ENCODE data around the gene RBPJ. TPM values are rescaled to one million over a fixed set of nuclear protein-coding genes. Genes with fewer than 3 reads are reported as not detected.

Gene RBPJ
- 100 to 1,000 TPM; 171 to 180 TPM for total RNA-seq

DNA sequence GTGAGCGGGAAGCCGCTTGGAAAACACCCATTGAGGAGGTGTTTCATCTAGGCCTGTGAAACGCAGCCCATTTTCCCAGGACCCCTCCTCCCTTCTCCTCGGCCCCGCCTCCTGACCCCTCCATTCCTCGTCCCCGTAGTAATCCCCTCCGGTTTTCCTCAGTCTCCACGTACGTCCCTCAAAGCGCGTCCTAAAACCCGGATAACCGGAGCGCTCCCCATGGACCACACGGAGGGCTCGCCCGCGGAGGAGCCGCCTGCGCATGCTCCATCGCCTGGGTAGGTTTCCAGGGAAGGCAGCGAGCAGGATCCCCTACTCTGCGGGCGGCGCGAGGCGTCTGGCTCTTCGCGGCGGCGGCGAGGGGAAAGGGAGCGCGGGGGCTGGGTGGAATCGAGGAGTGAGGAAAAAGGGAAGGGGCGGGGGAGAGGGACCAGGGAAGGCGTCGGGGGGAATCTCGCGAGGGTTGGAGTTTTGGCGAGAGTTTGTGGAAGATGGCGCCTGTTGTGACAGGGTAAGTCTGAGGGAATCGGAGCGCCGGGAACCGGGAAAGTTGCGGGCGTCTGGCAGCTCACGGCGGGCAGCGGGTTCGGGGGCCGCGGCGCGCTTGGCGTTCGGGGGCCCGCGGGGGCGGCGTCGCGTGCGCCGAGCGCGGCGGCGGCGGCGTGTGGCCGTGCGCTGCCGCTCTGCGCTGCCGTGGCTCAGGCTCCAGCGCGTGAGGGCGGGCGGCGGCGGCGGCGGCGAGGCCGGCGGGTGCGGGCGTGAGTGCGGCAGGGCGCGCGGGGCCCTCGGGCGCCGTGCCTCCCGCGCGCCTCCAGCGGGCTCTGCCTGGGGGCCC, at the start of gene RBPJ:
RBPJ (plus strand) TSS at position 477 of the 835 bp plus-strand sequence; CDS start at position 492, 15 bp downstream.
- Mint-ChIP-seq H3K4me3 (peak within 1 kb of the TSS; percentile 99), H3K36me3 (ENCODE audit: low read depth) (peaks cover 21% of the 10 kb centered on the region), H3K4me1 (peaks cover 47% of the 10 kb centered on the region), H3K9me3 (ENCODE audit: low read depth) (peaks cover 13% of the 10 kb centered on the region), H3K27ac (peak within 1 kb of the TSS; percentile 97), H3K27me3 (no peaks in the 10 kb centered on the region)
- ChIA-PET CTCF (interaction anchor here (0.6 to 2.5 kb wide), 5 partner anchors 9 to 245 kb away, joined by 3 to 20 read pairs (median 3); no protein-coding TSS in a partner anchor), POLR2A (interaction anchor here (0.7 to 2.3 kb wide), 7 partner anchors 13 to 382 kb away, joined by 3 to 9 read pairs (median 3); no protein-coding TSS in a partner anchor)
- intact Hi-C loops (cut with DNase I, micrococcal nuclease) = loop anchor here (1.0 to 10.0 kb wide), 7 partner anchors 52 to 692 kb away; partner anchors contain the start of genes SMIM20 (in 1 of the 2), STIM2 (in 1 of the 2) and TBC1D19 (in 1 of the 2)
- peak; percentile 91 for DNase-seq
- peak; percentile 9 for ATAC-seq

- H3K4me1 Mint-ChIP-seq = peaks cover 17% of the 10 kb centered on the region
- H3K27ac Mint-ChIP-seq = no peak overlapping the region
- H3K36me3 Mint-ChIP-seq (ENCODE audit: low read depth) = no peaks in the 10 kb centered on the region
- H3K4me3 Mint-ChIP-seq = no peak overlapping the region
- ATAC-seq (no peak), DNase-seq (no peak)
- H3K27me3 Mint-ChIP-seq = peaks cover 2% of the 10 kb centered on the region
- intact Hi-C loops (cut with DNase I, micrococcal nuclease) = no loop called here
- peaks cover 2% of the 10 kb centered on the region for H3K9me3 Mint-ChIP-seq (ENCODE audit: low read depth)
- ChIA-PET CTCF (no interaction called here), POLR2A (no interaction called here)
These were observed 49.1 kb upstream of the RBPJ start for GRCh38 chr4:26271703-26272102.

DNA sequence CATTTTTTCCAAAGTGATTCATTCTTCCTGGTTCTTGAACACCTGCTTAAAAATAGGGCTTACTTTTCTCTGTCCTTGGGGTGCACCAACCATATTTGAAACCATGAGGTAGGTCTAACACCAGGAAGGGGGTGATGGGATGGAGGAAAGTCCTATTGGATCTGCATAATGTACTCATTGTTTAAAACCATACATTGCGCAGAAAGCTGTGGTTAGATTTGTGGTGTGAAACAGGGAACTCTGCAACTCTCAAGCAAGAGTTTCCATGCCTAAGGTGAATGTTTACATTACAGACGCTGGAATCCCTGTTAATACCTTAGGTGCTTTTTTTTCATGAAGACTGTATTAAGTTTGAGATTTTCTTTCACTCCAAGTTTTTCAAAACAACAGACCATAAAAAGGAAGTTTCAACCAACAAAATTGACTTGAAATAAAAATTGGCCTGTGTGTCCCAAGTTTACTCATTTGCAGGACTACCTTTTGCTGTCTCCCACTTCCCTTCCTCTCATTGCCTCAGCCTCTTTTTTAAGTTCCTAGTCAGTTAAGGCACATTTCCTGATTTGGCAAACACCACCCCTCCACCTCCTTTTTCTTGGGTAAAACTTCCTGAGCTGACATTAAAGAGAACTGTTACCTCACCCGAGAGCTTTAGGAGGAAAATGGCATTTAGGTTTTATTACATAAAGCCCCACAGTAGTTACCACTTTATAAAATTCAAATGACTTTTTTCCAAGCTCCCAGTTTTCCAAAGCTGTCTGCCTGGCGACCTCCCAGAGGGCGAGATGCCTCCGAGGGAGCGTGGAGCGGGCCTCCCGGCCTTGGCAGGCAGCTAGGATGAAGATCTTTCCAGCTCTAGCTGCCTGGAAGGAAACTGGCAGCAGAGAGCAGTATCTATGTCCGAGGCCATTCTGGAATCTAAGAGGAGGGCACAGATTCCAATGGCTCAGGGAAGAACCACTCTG, 47.9 kb upstream of the RBPJ start:
- intact Hi-C loops (cut with DNase I, micrococcal nuclease) = no loop called here
- POLR2A ChIA-PET = no interaction called here
- Mint-ChIP-seq H3K4me3 (no peak overlapping the region), H3K9me3 (ENCODE audit: low read depth) (peaks cover 2% of the 10 kb centered on the region), H3K36me3 (ENCODE audit: low read depth) (no peaks in the 10 kb centered on the region), H3K4me1 (peaks cover 17% of the 10 kb centered on the region), H3K27ac (no peak overlapping the region), H3K27me3 (peaks cover 2% of the 10 kb centered on the region)
- DNase-seq (no peak), ATAC-seq (no peak)
- CTCF ChIA-PET = interaction anchor here (0.6 to 0.8 kb wide), 3 partner anchors 8 to 179 kb away, joined by 3 read pairs; no protein-coding TSS in a partner anchor

DNA sequence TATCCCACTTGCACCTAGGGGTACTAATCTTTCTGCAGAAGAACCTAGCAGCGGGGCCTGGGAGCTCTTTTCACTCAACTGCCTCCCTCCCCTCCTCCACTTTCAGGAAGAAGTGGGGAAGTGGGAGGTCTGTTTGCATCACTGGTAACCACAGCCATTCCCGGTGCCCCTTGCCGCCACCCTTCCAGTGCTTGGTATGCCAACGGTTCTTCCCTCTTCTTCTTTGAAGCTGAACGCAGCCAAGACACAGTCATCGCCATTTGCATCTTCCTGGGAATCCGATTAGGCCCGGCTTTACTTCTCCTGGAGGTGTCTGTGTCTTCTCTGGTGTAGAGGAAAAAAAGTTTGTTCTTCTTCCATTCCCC, 47.2 kb upstream of the RBPJ start:
- DNase-seq = no peak
- Mint-ChIP-seq H3K27me3 (peaks cover 2% of the 10 kb centered on the region), H3K4me3 (no peak overlapping the region), H3K27ac (peak overlapping the region; percentile 5), H3K4me1 (peaks cover 17% of the 10 kb centered on the region), H3K36me3 (ENCODE audit: low read depth) (no peaks in the 10 kb centered on the region), H3K9me3 (ENCODE audit: low read depth) (peaks cover 2% of the 10 kb centered on the region)
- POLR2A ChIA-PET = no interaction called here
- CTCF ChIA-PET = interaction anchor here (0.8 kb wide), 1 partner anchor 51 kb away, joined by 3 read pairs; no protein-coding TSS in a partner anchor
- intact Hi-C loops (cut with DNase I, micrococcal nuclease) = no loop called here
- ATAC-seq = no peak

DNA sequence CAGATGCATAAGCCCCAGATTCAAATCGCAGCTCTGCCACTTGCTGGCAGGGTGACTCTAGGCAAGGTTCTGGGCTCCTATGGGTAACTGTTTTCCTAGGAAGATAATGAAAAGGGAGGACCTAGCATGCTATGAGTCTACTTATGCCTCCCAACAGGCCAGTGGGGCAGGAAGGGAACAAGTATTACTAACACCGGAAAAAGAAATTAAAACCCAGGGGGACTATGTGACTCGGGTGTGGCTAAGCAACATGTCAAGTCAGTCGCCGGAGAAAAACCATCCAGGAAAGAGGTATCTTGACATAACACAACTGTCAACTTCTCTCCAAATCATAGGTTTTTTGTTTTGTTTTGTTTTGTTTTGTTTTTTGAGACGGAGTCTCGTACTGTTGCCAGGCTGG, 45.5 kb upstream of the RBPJ start:
- no peak for DNase-seq
- peaks cover 2% of the 10 kb centered on the region for H3K9me3 Mint-ChIP-seq (ENCODE audit: low read depth)
- H3K27ac Mint-ChIP-seq = no peak overlapping the region
- ATAC-seq = no peak
- intact Hi-C loops (cut with DNase I, micrococcal nuclease) = no loop called here
- peaks cover 2% of the 10 kb centered on the region for H3K27me3 Mint-ChIP-seq
- POLR2A ChIA-PET = no interaction called here
- no peak overlapping the region for H3K4me3 Mint-ChIP-seq
- H3K36me3 Mint-ChIP-seq (ENCODE audit: low read depth) = no peaks in the 10 kb centered on the region
- CTCF ChIA-PET = no interaction called here
- peaks cover 17% of the 10 kb centered on the region for H3K4me1 Mint-ChIP-seq

DNA sequence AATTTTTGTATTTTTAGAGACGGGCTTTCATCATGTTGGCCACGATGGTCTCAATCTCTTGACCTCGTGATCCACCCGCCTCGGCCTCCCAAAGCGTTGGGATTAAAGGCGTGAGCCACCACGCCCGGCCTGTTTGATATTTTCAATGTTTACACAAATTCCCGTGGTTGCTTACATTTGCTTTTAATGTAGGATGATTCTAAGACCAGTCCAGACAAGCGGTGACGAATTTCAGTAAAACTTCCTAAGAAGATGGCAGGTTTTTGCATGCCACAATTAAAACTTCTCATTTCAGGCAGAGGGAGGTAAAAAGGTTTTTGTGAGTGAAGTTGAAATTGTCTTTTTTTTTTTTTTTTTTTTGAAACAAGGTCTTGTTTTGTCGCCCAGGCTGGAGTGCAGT, 41.4 kb upstream of the RBPJ start:
- no peaks in the 10 kb centered on the region for H3K9me3 Mint-ChIP-seq (ENCODE audit: low read depth)
- no peak overlapping the region for H3K27ac Mint-ChIP-seq
- DNase-seq = no peak
- no peak overlapping the region for H3K4me3 Mint-ChIP-seq
- intact Hi-C loops (cut with DNase I, micrococcal nuclease) = no loop called here
- no peaks in the 10 kb centered on the region for H3K4me1 Mint-ChIP-seq
- H3K27me3 Mint-ChIP-seq = no peaks in the 10 kb centered on the region
- no peaks in the 10 kb centered on the region for H3K36me3 Mint-ChIP-seq (ENCODE audit: low read depth)
- CTCF ChIA-PET = interaction anchor here (0.6 to 0.9 kb wide), 3 partner anchors 31 to 117 kb away, joined by 3 read pairs; no protein-coding TSS in a partner anchor
- POLR2A ChIA-PET = no interaction called here
- no peak for ATAC-seq

DNA sequence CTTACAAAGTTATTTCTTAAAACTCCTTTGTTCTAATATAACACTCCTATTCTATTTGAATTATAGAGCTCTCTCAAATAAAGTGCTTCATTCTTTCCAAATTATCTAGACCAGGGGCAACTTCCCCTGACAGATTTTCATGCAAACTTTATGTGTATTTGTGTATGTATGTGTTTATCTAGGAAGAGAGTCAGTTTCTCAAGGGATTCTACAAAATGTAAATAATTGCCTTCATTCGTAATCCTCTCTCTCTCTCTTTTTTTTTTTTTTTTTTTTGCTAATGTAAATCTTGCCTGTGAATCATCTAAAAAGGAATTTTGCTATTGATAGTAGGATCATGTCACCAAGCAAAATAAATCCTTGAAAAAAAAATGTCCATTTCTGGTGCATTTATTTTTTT, 38.9 kb upstream of the RBPJ start:
- ATAC-seq = no peak
- H3K9me3 Mint-ChIP-seq (ENCODE audit: low read depth) = no peaks in the 10 kb centered on the region
- no peak for DNase-seq

GRCh38 chr4:26284536-26284935, 36.3 kb upstream of the RBPJ start:
- no peak for ATAC-seq
- Mint-ChIP-seq H3K27ac (no peak overlapping the region), H3K9me3 (ENCODE audit: low read depth) (no peaks in the 10 kb centered on the region), H3K36me3 (ENCODE audit: low read depth) (no peaks in the 10 kb centered on the region), H3K27me3 (no peaks in the 10 kb centered on the region), H3K4me1 (peaks cover 16% of the 10 kb centered on the region), H3K4me3 (no peak overlapping the region)
- CTCF ChIA-PET = no interaction called here
- intact Hi-C loops (cut with DNase I, micrococcal nuclease) = no loop called here
- no peak for DNase-seq
- POLR2A ChIA-PET = no interaction called here

More for the DNA sequence above, 38.9 kb upstream of the RBPJ start:
- Mint-ChIP-seq H3K27me3 (no peaks in the 10 kb centered on the region), H3K36me3 (ENCODE audit: low read depth) (no peaks in the 10 kb centered on the region), H3K4me3 (no peak overlapping the region), H3K27ac (no peak overlapping the region), H3K4me1 (peaks cover 2% of the 10 kb centered on the region)
- CTCF ChIA-PET = interaction anchor here (0.6 kb wide), 1 partner anchor 722 kb away, joined by 4 read pairs; no protein-coding TSS in a partner anchor
- intact Hi-C loops (cut with DNase I, micrococcal nuclease) = no loop called here
- POLR2A ChIA-PET = no interaction called here

GRCh38 chr4:26285272-26285671, 35.5 kb upstream of the RBPJ start:
- no peak overlapping the region for H3K4me3 Mint-ChIP-seq
- peaks cover 16% of the 10 kb centered on the region for H3K4me1 Mint-ChIP-seq
- intact Hi-C loops (cut with DNase I, micrococcal nuclease) = no loop called here
- H3K27me3 Mint-ChIP-seq = no peaks in the 10 kb centered on the region
- DNase-seq (no peak), ATAC-seq (no peak)
- ChIA-PET CTCF (no interaction called here), POLR2A (no interaction called here)
- no peaks in the 10 kb centered on the region for H3K9me3 Mint-ChIP-seq (ENCODE audit: low read depth)
- H3K36me3 Mint-ChIP-seq (ENCODE audit: low read depth) = no peaks in the 10 kb centered on the region
- no peak overlapping the region for H3K27ac Mint-ChIP-seq

- peaks cover 16% of the 10 kb centered on the region for H3K4me1 Mint-ChIP-seq
- intact Hi-C loops (cut with DNase I, micrococcal nuclease) = loop anchor here in 1 of 2 experiments (1.0 kb wide), 1 partner anchor 94 kb away; no protein-coding TSS in a partner anchor
- no peak overlapping the region for H3K4me3 Mint-ChIP-seq
- no peaks in the 10 kb centered on the region for H3K27me3 Mint-ChIP-seq
- DNase-seq (no peak), ATAC-seq (no peak)
- H3K36me3 Mint-ChIP-seq (ENCODE audit: low read depth) = no peaks in the 10 kb centered on the region
- no peak overlapping the region for H3K27ac Mint-ChIP-seq
- H3K9me3 Mint-ChIP-seq (ENCODE audit: low read depth) = no peaks in the 10 kb centered on the region
- ChIA-PET CTCF (interaction anchor here (0.5 to 0.6 kb wide), 2 partner anchors 9 to 362 kb away, joined by 3 to 4 read pairs; no protein-coding TSS in a partner anchor), POLR2A (interaction anchor here (0.6 kb wide), 2 partner anchors 31 to 109 kb away, joined by 4 to 9 read pairs; no protein-coding TSS in a partner anchor)
These were observed 33.1 kb upstream of the RBPJ start for GRCh38 chr4:26287756-26288155.

- ChIA-PET CTCF (interaction anchor here (0.5 to 0.7 kb wide), 3 partner anchors 8 to 362 kb away, joined by 3 to 4 read pairs (median 3); no protein-coding TSS in a partner anchor), POLR2A (interaction anchor here (0.6 kb wide), 2 partner anchors 30 to 110 kb away, joined by 4 to 9 read pairs; no protein-coding TSS in a partner anchor)
- Mint-ChIP-seq H3K4me1 (peaks cover 16% of the 10 kb centered on the region), H3K36me3 (ENCODE audit: low read depth) (no peaks in the 10 kb centered on the region), H3K9me3 (ENCODE audit: low read depth) (no peaks in the 10 kb centered on the region), H3K27me3 (no peaks in the 10 kb centered on the region), H3K27ac (peak overlapping the region; percentile 11), H3K4me3 (no peak overlapping the region)
- ATAC-seq (peak; percentile 95), DNase-seq (peak; percentile 67)
- intact Hi-C loops (cut with DNase I, micrococcal nuclease) = loop anchor here in 1 of 2 experiments (1.0 kb wide), 1 partner anchor 95 kb away; no protein-coding TSS in a partner anchor
These were observed 32.4 kb upstream of the RBPJ start for GRCh38 chr4:26288355-26288909.
